ENCODE data around the gene HS6ST2.

The HS6ST2 gene

GRCh38 chrX:132730266-132730665 lies 228.2 kb downstream of the HS6ST2 start:
- no peak overlapping the region for H3K4me3 ChIP-seq (ENCODE audit: low read depth, low read length)
- TF ChIP-seq CTCF (IDR thresholded peaks at IDR 0.05; ENCODE audit: low read depth, low read length), result no peak

- no peak overlapping the region for H3K4me3 ChIP-seq (ENCODE audit: low read depth, low read length)
- no peak for TF ChIP-seq CTCF (IDR thresholded peaks at IDR 0.05; ENCODE audit: low read depth, low read length)
Measured at GRCh38 chrX:132728296-132728695, 230.1 kb downstream of the HS6ST2 start.

GRCh38 chrX:132718431-132718958 lies 239.9 kb downstream of the HS6ST2 start:
- no peak for TF ChIP-seq CTCF (IDR thresholded peaks at IDR 0.05; ENCODE audit: low read depth, low read length)
- H3K4me3 ChIP-seq (ENCODE audit: low read depth, low read length), result no peak overlapping the region

GRCh38 chrX:132716006-132716405 lies 242.4 kb downstream of the HS6ST2 start:
- TF ChIP-seq CTCF (IDR thresholded peaks at IDR 0.05; ENCODE audit: low read depth, low read length), result no peak
- no peak overlapping the region for H3K4me3 ChIP-seq (ENCODE audit: low read depth, low read length)

- no peak overlapping the region for H3K4me3 ChIP-seq (ENCODE audit: low read depth, low read length)
- TF ChIP-seq CTCF (IDR thresholded peaks at IDR 0.05; ENCODE audit: low read depth, low read length), result no peak
Measured at GRCh38 chrX:132714913-132715312, 243.5 kb downstream of the HS6ST2 start.

GRCh38 chrX:132712350-132712749 lies 246.1 kb downstream of the HS6ST2 start:
- H3K4me3 ChIP-seq (ENCODE audit: low read depth, low read length), result no peak overlapping the region
- TF ChIP-seq CTCF (IDR thresholded peaks at IDR 0.05; ENCODE audit: low read depth, low read length), result no peak

- no peak overlapping the region for H3K4me3 ChIP-seq (ENCODE audit: low read depth, low read length)
- TF ChIP-seq CTCF (IDR thresholded peaks at IDR 0.05; ENCODE audit: low read depth, low read length), result no peak
Measured at GRCh38 chrX:132710656-132711155, 247.7 kb downstream of the HS6ST2 start.
